Lower lobe of right lung (tissue), 2 donors: Measurements from ENCODE around the gene HS1BP3. TPM values are rescaled to one million over a fixed set of nuclear protein-coding genes. Genes with fewer than 3 reads are reported as not detected.
A peak's percentile ranks its signal among the peaks of the same experiment; 100 is the strongest.

ENCODE experiments used
- ATAC-seq, 2 donors: fragments of 200-7000 bp; cut with Tn5 transposase; one replicate each; pipeline ENCODE4 v1.9.1; 2020 to 2022; ENCODE audit warnings: mild to moderate bottlenecking in 2 of 2, moderate library complexity in 2 of 2
- DNase-seq: peaks from one replicate; pipeline ENCODE4 v3.0.0-alpha.2; 2020
- H3K27ac ChIP-seq: fragments of 200-600 bp; one replicate; pipeline ENCODE4 v1.8.0; 2022
- H3K27me3 ChIP-seq: fragments of 200-600 bp; one replicate; pipeline ENCODE4 v1.8.0; 2022; ENCODE audit warnings: low read depth
- H3K36me3 ChIP-seq: fragments of 200-600 bp; one replicate; pipeline ENCODE4 v1.8.0; 2022; ENCODE audit warnings: mild to moderate bottlenecking
- H3K4me1 ChIP-seq: fragments of 200-600 bp; one replicate; pipeline ENCODE4 v1.8.0; 2022
- H3K4me3 ChIP-seq: fragments of 200-600 bp; one replicate; pipeline ENCODE4 v1.8.0; 2022; ENCODE audit warnings: mild to moderate bottlenecking
- H3K9me3 ChIP-seq: fragments of 200-600 bp; one replicate; pipeline ENCODE4 v1.8.0; 2022
- intact Hi-C: fragments of 100-400 bp; cut with DNase I; formaldehyde crosslinking; loops from one replicate; pipeline ENCODE4 v1.11.0; 2022
- total RNA-seq: library from RNA; stranded (reverse); fragmentation: NEBNext Ultra II Directional; extraction: Animal tissue kit (Norgen Biotek cat#: 25700); gene quantifications from one replicate; pipeline ENCODE4 v1.2.1, GENCODE V29; 2021
- TF ChIP-seq, protein P1 (sequence below): fragments of 200-600 bp; IDR thresholded peaks from one replicate; pipeline ENCODE4 v1.8.0; 2022; ENCODE audit warnings: antibody characterized with exemption, mild to moderate bottlenecking
- donor health status: DM: no; HTN: yes; CAD: no; lungs with severe emphysema.

Gene HS1BP3
- total RNA-seq, 1 donor from 2014 or later, result 39.9 TPM

DNA sequence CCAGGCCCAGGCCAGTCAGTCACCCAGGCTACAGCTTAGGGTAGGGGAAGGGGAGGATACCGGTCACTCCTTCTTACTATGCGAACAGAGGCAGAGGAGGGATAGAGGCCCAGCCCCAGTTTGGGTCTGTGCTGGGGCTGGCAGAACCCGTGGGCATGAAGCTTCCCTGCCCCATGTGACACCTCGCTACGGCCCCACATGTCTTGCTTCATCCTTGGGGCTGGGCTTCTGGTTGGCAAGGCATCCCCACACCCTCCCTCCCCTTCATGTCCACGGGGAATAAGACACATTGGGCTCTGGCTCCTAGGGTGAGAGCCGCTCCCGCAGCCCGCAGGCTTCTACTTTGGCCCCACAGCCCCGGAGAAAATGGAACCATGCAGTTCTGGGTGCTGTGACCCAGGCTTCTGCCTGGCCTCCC lies 32.4 kb downstream of the HS1BP3 start:
- H3K4me3 ChIP-seq, result no peak overlapping the region
- H3K4me1 ChIP-seq, result peaks cover 70% of the 10 kb centered on the region
- no peaks in the 10 kb centered on the region for H3K27me3 ChIP-seq
- TF ChIP-seq, protein P1, sequence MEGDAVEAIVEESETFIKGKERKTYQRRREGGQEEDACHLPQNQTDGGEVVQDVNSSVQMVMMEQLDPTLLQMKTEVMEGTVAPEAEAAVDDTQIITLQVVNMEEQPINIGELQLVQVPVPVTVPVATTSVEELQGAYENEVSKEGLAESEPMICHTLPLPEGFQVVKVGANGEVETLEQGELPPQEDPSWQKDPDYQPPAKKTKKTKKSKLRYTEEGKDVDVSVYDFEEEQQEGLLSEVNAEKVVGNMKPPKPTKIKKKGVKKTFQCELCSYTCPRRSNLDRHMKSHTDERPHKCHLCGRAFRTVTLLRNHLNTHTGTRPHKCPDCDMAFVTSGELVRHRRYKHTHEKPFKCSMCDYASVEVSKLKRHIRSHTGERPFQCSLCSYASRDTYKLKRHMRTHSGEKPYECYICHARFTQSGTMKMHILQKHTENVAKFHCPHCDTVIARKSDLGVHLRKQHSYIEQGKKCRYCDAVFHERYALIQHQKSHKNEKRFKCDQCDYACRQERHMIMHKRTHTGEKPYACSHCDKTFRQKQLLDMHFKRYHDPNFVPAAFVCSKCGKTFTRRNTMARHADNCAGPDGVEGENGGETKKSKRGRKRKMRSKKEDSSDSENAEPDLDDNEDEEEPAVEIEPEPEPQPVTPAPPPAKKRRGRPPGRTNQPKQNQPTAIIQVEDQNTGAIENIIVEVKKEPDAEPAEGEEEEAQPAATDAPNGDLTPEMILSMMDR, result no peak
- H3K9me3 ChIP-seq, result no peaks in the 10 kb centered on the region
- ATAC-seq, result peak; percentile 22 to 31
- H3K27ac ChIP-seq, result peak overlapping the region; percentile 94
- peaks cover 39% of the 10 kb centered on the region for H3K36me3 ChIP-seq
- peak; percentile 75 for DNase-seq
- intact Hi-C loops, result no loop called here

DNA sequence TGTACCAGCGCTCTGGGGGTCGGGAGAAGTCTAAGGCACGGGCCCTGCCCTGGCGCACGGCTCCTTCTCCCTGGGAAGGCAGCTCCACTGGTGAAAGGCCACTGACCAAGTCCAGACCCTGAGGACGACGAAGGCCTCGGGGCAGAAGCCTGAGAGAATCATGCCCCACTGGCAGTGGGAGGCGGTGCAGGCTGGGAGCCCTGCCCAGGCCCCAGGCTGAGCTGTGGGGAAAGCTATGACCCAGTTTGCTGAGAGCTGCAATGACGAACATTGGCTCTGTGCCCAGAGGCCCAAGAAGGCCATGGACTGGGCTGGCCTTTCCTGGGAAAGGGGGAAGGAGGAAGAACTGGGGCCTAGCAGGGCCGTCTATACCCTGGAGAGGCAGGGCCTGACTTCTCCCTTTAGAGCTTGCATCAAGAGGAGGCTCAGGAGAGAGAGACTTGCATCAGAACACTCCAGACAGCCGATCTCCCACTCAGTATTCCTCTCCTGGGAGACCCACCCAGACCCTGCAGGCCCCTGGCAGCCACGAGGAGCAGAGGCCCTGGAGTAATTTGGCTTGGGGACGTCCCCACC lies 32.9 kb downstream of the HS1BP3 start:
- ATAC-seq, result peak; percentile 91 to 92
- intact Hi-C loops, result no loop called here
- Histone ChIP-seq H3K4me1 (peaks cover 75% of the 10 kb centered on the region), H3K27me3 (no peaks in the 10 kb centered on the region), H3K36me3 (peaks cover 34% of the 10 kb centered on the region), H3K27ac (peak overlapping the region; percentile 94), H3K9me3 (no peaks in the 10 kb centered on the region), H3K4me3 (no peak overlapping the region)
- DNase-seq, result peak; percentile 97
- TF ChIP-seq, protein P1, result peak; percentile 72

DNA sequence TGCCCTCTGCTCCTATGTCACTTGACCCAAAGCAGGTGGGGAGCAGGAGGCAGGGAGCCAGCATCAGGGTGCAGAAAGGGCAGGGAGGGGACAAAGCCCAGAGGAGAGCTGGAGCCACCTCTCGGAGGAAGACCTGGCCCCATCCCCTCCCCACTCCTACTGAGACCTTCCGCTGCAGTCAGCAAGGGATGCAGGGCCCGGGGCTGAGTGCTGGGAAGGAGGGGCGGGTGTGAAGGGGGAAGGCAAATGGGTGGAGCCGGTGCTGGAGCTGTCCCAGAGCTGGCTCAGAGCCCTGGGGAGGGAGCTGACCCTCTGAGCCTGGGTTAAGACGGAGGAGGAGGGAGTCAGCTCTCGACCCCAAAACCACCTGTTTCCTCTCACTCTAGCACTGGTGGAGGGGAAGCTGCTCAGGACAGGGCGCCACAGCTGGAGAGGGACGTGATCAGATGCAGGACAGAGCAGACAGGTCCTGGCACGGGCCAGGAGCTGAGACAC lies 33.8 kb downstream of the HS1BP3 start:
- H3K9me3 ChIP-seq, result no peaks in the 10 kb centered on the region
- peak; percentile 74 to 77 for ATAC-seq
- H3K36me3 ChIP-seq, result peaks cover 25% of the 10 kb centered on the region
- TF ChIP-seq, protein P1, result no peak
- intact Hi-C loops, result no loop called here
- no peak overlapping the region for H3K4me3 ChIP-seq
- peak; percentile 82 for DNase-seq
- H3K27me3 ChIP-seq, result no peaks in the 10 kb centered on the region
- peak overlapping the region; percentile 94 for H3K27ac ChIP-seq
- H3K4me1 ChIP-seq, result peaks cover 82% of the 10 kb centered on the region

DNA sequence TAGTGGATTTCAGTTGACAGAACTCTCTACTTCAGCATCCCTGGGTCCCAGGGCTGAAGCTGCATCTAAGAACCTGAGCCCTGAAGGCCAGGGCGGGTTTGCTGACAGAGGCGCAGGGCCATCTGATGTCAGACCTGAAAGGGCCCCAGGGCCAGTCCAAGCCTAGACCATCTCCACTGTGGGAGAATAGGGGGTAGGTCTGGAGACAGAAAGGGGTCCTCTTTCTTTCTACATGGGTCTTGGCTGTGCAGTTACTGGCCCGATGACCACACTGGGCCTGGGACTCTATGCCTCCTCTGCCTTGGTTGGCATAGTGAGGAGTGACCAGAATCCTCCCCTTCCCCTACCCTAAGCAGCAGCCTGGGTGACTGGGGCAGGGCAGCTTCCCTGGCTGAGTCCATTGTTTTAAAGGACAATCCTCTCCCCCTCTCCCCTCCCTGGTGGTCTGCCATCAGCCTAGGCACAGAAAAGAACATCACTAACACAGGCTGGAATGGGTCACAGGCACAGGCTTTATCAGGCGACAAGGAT lies 34.5 kb downstream of the HS1BP3 start:
- Histone ChIP-seq H3K36me3 (peaks cover 18% of the 10 kb centered on the region), H3K4me1 (peaks cover 89% of the 10 kb centered on the region), H3K27me3 (no peaks in the 10 kb centered on the region), H3K9me3 (no peaks in the 10 kb centered on the region), H3K27ac (peak overlapping the region; percentile 94), H3K4me3 (no peak overlapping the region)
- intact Hi-C loops, result no loop called here
- TF ChIP-seq, protein P1, result no peak
- ATAC-seq, result no peak
- DNase-seq, result peak; percentile 24

DNA sequence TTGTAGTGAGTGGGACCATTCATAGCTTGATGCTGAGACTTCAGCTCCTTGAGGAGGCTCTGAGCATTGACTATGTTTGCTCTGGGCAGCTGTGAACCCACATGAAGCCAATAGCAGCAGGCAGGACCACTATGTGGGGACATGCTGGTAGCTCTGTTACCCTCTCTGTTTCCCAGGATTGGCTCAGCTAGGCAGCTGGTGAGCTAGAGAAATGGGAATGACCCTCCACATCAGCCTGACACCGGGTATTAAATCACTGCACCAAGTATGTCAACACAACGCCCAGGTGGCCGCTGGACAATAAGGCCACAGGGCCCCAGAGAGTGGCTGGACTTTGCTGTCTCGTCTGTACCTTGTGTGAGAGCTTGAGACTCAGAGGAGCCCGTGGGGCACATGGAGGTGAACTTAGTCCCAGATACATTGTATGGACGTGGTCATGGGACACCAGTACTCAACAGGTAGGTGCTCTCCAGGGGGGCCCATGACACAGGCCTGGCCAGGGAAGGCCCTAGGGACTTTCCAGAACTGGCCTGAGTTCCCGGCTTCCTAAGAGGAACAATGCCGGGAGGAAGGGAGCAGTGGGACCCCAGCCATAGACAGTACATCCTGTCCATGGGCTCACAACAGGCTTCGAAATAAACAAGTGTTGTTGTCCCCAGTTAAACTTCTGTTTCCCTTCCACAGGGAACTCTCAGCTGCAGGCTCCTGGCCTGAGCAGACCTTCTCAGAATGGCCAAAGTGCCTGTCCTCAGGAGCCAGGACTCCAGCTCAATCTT lies 35.2 kb downstream of the HS1BP3 start:
- peaks cover 11% of the 10 kb centered on the region for H3K36me3 ChIP-seq
- DNase-seq, result peak; percentile 44
- ATAC-seq, result no peak
- H3K4me3 ChIP-seq, result no peak overlapping the region
- H3K9me3 ChIP-seq, result no peaks in the 10 kb centered on the region
- peaks cover 96% of the 10 kb centered on the region for H3K4me1 ChIP-seq
- intact Hi-C loops, result no loop called here
- peak overlapping the region; percentile 94 for H3K27ac ChIP-seq
- no peaks in the 10 kb centered on the region for H3K27me3 ChIP-seq
- TF ChIP-seq, protein P1, result no peak
